K562 (cell line): ENCODE data around the gene IMMP2L. TPM values are rescaled to one million over a fixed set of nuclear protein-coding genes. Genes with fewer than 3 reads are reported as not detected.

ENCODE experiments used
- ATAC-seq: fragments of 200-7000 bp; cut with Tn5 transposase; 3 replicates; pipeline ENCODE4 v1.9.1; 2020; ENCODE audit warnings: moderate library complexity
- BruUV-seq: library from RNA; stranded (reverse); fragments of 400-500 nt; replicated peaks from 2 replicates; lab custom pipeline; 2021; lab: Mats Ljungman, UMichigan
- CTCF ChIA-PET: fragments of 300-600 bp; formaldehyde crosslinking; extraction: SDS; loops from one replicate; lab custom pipeline; 2021; ENCODE audit warnings: low intra/inter-chr PET ratio; lab: Yijun Ruan, JAX
- POLR2A ChIA-PET: fragments of 300-600, 350-650 bp; sonication (Branson Sonifier 250); formaldehyde crosslinking; extraction: SDS; loops from one replicate; lab custom pipeline; 2021; ENCODE audit warnings: antibody characterized with exemption, inconsistent platforms; lab: Yijun Ruan, JAX
- DNase-seq, 4 experiments: peaks; one replicate each; pipeline versions ENCODE4 v3.0.0 to v3.0.0-alpha.2; 2011 to 2018; ENCODE audit warnings: low spot score in 3 of 4, mixed read lengths in 3 of 4; ENCODE audit errors: extremely low read depth in 1 of 4
- FAIRE-seq: peaks from 2 replicates; lab custom pipeline; 2011; peaks lifted over from hg19 to GRCh38; lab: Jason Lieb, UNC
- H2AFZ ChIP-seq: 2 replicates; pipeline ENCODE4 v1.6.0; 2011; ENCODE audit warnings: low read depth, low read length, control low read depth, inconsistent platforms
- H3K27ac ChIP-seq: fragments of 200-600 bp; 3 replicates; pipeline ENCODE4 v1.8.0; 2011; ENCODE audit warnings: low read depth, mild to moderate bottlenecking, control low read depth, inconsistent platforms, low read length, moderate library complexity, mixed read lengths; ENCODE audit errors: extremely low read depth
- H3K27me3 ChIP-seq, 2 experiments: fragments of 300-600 bp in 1 of 2; 2 replicates in 1 of 2; 3 replicates in 1 of 2; pipeline versions ENCODE4 v1.6.0 to v1.8.0; 2011; ENCODE audit warnings: inconsistent platforms in 2 of 2, low read length in 2 of 2, mild to moderate bottlenecking in 1 of 2, mixed read lengths in 1 of 2, moderate library complexity in 1 of 2; ENCODE audit not compliant: control insufficient read depth in 2 of 2, insufficient read depth in 2 of 2
- H3K36me3 ChIP-seq: fragments of 300-600 bp; 3 replicates; pipeline ENCODE4 v1.8.0; 2011; ENCODE audit warnings: mild to moderate bottlenecking, low read length, inconsistent platforms; ENCODE audit not compliant: control insufficient read depth, insufficient read depth
- H3K4me1 ChIP-seq, 2 experiments: fragments of 200-600 bp in 1 of 2; replicated peaks in 1 of 2; 2 replicates in 1 of 2; 3 replicates in 1 of 2; pipeline versions ENCODE4 v1.5.1 to v1.8.0; 2011; ENCODE audit warnings: inconsistent platforms in 2 of 2, low read length in 2 of 2, mild to moderate bottlenecking in 1 of 2, mixed read lengths in 1 of 2, moderate library complexity in 1 of 2; ENCODE audit not compliant: control insufficient read depth in 2 of 2, insufficient read depth in 2 of 2
- H3K4me2 ChIP-seq: 2 replicates; pipeline ENCODE4 v1.6.1; 2011; ENCODE audit warnings: low read length, control low read depth, inconsistent platforms, mixed read lengths; ENCODE audit not compliant: insufficient read depth
- H3K4me3 ChIP-seq: fragments of 200-600 bp; sonication (generic), shearing (Covaris generic); 2 replicates; pipeline ENCODE4 v1.5.1; 2016; ENCODE audit warnings: control low read depth, inconsistent platforms
- H3K79me2 ChIP-seq: fragments of 200-600 bp; 3 replicates; pipeline ENCODE4 v1.8.0; 2011; ENCODE audit warnings: low read length, inconsistent platforms; ENCODE audit not compliant: control insufficient read depth, insufficient read depth
- H3K9ac ChIP-seq, 2 experiments: 2 replicates each; pipeline versions ENCODE4 v1.6.0 to v1.6.1; 2011; ENCODE audit warnings: low read depth in 2 of 2, low read length in 2 of 2, control low read depth in 1 of 2, inconsistent platforms in 1 of 2, mild to moderate bottlenecking in 1 of 2, mixed read lengths in 1 of 2; ENCODE audit not compliant: insufficient read depth in 1 of 2
- H3K9me1 ChIP-seq: one replicate; pipeline ENCODE4 v1.6.0; 2011; ENCODE audit warnings: inconsistent platforms, mild to moderate bottlenecking, low read length, moderate library complexity; ENCODE audit not compliant: control insufficient read depth, insufficient read depth
- H3K9me3 ChIP-seq: replicated peaks from 2 replicates; pipeline ENCODE4 v1.5.1; 2011; ENCODE audit warnings: low read depth, low read length, inconsistent platforms; ENCODE audit not compliant: control insufficient read depth, insufficient read depth
- H4K20me1 ChIP-seq: replicated peaks from 2 replicates; pipeline ENCODE4 v1.6.1; 2011; ENCODE audit warnings: low read length, inconsistent platforms, mixed read lengths; ENCODE audit not compliant: control insufficient read depth, insufficient read depth
- CBFA2T2 ChIP-seq: fragments of 450-650 bp; conservative IDR thresholded peaks from 2 replicates; pipeline ENCODE4 v1.6.1; 2017; ENCODE audit warnings: mild to moderate bottlenecking
- CBFA2T3 ChIP-seq: fragments of 450-650 bp; IDR thresholded peaks from 2 replicates; pipeline ENCODE4 v1.6.1; 2017
- CC2D1A ChIP-seq: fragments of 450-650 bp; IDR thresholded peaks from 2 replicates; pipeline ENCODE4 v1.6.1; 2017; ENCODE audit warnings: mild to moderate bottlenecking
- CREBBP ChIP-seq: IDR thresholded peaks from one replicate; pipeline ENCODE4 v1.6.1; 2012; ENCODE audit warnings: low read depth, mild to moderate bottlenecking, control low read depth, inconsistent platforms, low read length
- CTBP1 ChIP-seq: fragments of 450-650 bp; IDR thresholded peaks from 2 replicates; pipeline ENCODE4 v1.6.1; 2016; ENCODE audit warnings: borderline replicate concordance
- FOXA3 ChIP-seq, 2 experiments: fragments of 450-650 bp in 1 of 2; sonication (generic) in 1 of 2; formaldehyde crosslinking; IDR thresholded peaks in 1 of 2; conservative IDR thresholded peaks in 1 of 2; 2 replicates each; pipeline versions ENCODE4 v1.4.0 to v1.8.0; 2020 to 2022; ENCODE audit warnings: mild to moderate bottlenecking in 2 of 2, missing genetic modification reagents in 1 of 2
- FOXK2 ChIP-seq, 2 experiments: fragments of 450-650 bp; IDR thresholded peaks in 1 of 2; conservative IDR thresholded peaks in 1 of 2; 2 replicates each; pipeline ENCODE4 v1.6.1; 2016; ENCODE audit warnings: low read depth in 2 of 2, mild to moderate bottlenecking in 1 of 2
- GTF2F1 ChIP-seq: IDR thresholded peaks from 2 replicates; pipeline ENCODE4 v1.6.1; 2011; ENCODE audit warnings: low read depth, low read length, improper control_type of control experiment
- NFE2 ChIP-seq: IDR thresholded peaks from 2 replicates; pipeline ENCODE4 v1.6.1; 2014; ENCODE audit warnings: antibody characterized with exemption, low read depth
- NFRKB ChIP-seq: fragments of 450-650 bp; IDR thresholded peaks from 2 replicates; pipeline ENCODE4 v1.6.1; 2016; ENCODE audit warnings: low read depth
- NR3C1 ChIP-seq: sonication (generic); formaldehyde crosslinking; IDR thresholded peaks from 2 replicates; pipeline ENCODE4 v1.8.1; 2022; ENCODE audit warnings: missing genetic modification reagents
- PTRF ChIP-seq: fragments of 450-650 bp; IDR thresholded peaks from 2 replicates; pipeline ENCODE4 v1.6.1; 2016; ENCODE audit warnings: mild to moderate bottlenecking, missing genetic modification characterization, missing compliant biosample characterization
- RBM34 ChIP-seq: fragments of 200-400 bp; formaldehyde crosslinking; IDR thresholded peaks from 2 replicates; pipeline ENCODE4 v1.6.1; 2018; ENCODE audit warnings: low read length, borderline replicate concordance; ENCODE audit not compliant: insufficient read depth
- RFX1 ChIP-seq: fragments of 450-650 bp; IDR thresholded peaks from 2 replicates; pipeline ENCODE4 v1.6.1; 2016; ENCODE audit warnings: mild to moderate bottlenecking, moderate library complexity
- TAF15 ChIP-seq: fragments of 200-400 bp; formaldehyde crosslinking; IDR thresholded peaks from 2 replicates; pipeline ENCODE4 v1.6.1; 2017; ENCODE audit warnings: mild to moderate bottlenecking, low read depth, low read length, moderate library complexity
- XRCC3 ChIP-seq: fragments of 450-650 bp; IDR thresholded peaks from 2 replicates; pipeline ENCODE4 v1.6.1; 2017; ENCODE audit warnings: mild to moderate bottlenecking, moderate library complexity
- ZNF507 ChIP-seq: conservative IDR thresholded peaks from 2 replicates; pipeline ENCODE4 v1.6.1; 2017; ENCODE audit warnings: missing genetic modification characterization, missing compliant biosample characterization
- ZNF561 ChIP-seq: fragments of 450-650 bp; formaldehyde crosslinking; conservative IDR thresholded peaks from 2 replicates; pipeline ENCODE4 v1.4.0; 2020; ENCODE audit warnings: mild to moderate bottlenecking, moderate library complexity
- WGBS: fragments of 100-300 bp; shearing (Covaris generic); methylation state at CpG from one replicate; pipeline ENCODE4 v1.1.6; 2016; ENCODE audit warnings: low coverage, mixed read lengths; ENCODE audit not compliant: insufficient coverage; ENCODE audit errors: missing lambda C conversion rate; 5-methylcytosine and 5-hydroxymethylcytosine counted together
- in situ Hi-C: fragments of 300-500 bp; cut with MboI; formaldehyde crosslinking; loops from 4 replicates; pipeline ENCODE4 v1.15.0; 2018; ENCODE audit warnings: inconsistent platforms, mixed read lengths
- intact Hi-C: fragments of 100-400 bp; cut with micrococcal nuclease; formaldehyde crosslinking; loops from 2 replicates; pipeline ENCODE4 v1.14.2; 2022
- polyA plus RNA-seq, 8 experiments: library from polyadenylated mRNA; depleted of rRNA in 4 of 8; stranded (reverse) in 5 of 8; unstranded in 3 of 8; fragments of >200 nt; fragmentation: Nextera tagmentation in 2 of 8; fragmentation: Illumina TruSeq in 1 of 8; extraction: Ambion mirVana in 2 of 8; extraction: Trizol in 1 of 8; gene quantifications; 2 replicates each; pipeline versions ENCODE4 v1.2.1 to v1.2.3, GENCODE V29; 2011 to 2014; ENCODE audit warnings: inconsistent platforms in 1 of 8, missing spikeins in 1 of 8
- total RNA-seq, 7 experiments: library from RNA; depleted of rRNA in 6 of 7; stranded (reverse); fragments of >200 nt in 6 of 7; fragmentation: Illumina TruSeq in 2 of 7; extraction: Trizol in 2 of 7; gene quantifications; 2 replicates each; pipeline versions ENCODE4 v1.2.1 to v1.2.3, GENCODE V29; 2011 to 2021; ENCODE audit warnings: low replicate concordance in 1 of 7
- TF ChIP-seq, protein P1 (sequence below): fragments of 250-450 bp; sonication (Bioruptor Pico); IDR thresholded peaks from 2 replicates; pipeline ENCODE4 v1.9.0; 2021; ENCODE audit warnings: mild to moderate bottlenecking, inconsistent platforms

The IMMP2L gene
- total and polyA plus RNA-seq, 9 of the 15 experiments (the other 6 are each of a cell fraction or from before 2014, with no cell fraction given), result 29.7 to 116 (median 53.0) TPM

DNA sequence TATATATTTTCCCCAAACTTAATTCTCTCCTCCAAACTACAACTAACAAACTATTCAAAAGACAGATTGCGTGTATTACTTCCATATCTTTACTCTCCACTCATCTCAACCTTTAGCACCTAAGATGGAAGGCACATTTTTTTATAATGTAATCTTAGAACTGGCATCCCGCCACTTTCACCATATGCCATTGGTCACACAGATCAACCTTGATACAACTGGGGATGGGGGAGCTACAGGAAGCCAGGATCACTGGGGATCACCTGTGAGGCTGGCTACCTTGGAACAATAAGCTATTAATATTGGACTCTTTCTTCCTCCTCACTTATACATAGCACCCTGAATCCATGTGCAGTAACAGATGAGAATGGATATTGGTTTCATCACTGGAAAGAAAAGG is 941.0 kb downstream of the IMMP2L start:
- WGBS, result 0% methylated on average over 2 of the region's 2 CpGs
- 0 out of 5 replicates have a peak, but pooled peaks cover 0 to 4% of the 10 kb centered on the region in 2 experiments for H3K27me3 ChIP-seq
- CTCF ChIA-PET, result no interaction called here
- no peaks in the 10 kb centered on the region for H3K36me3 ChIP-seq
- H3K4me2 ChIP-seq, result no peak overlapping the region
- no TSS peak for BruUV-seq
- no peaks in the 10 kb centered on the region for H4K20me1 ChIP-seq
- H3K9me3 ChIP-seq, result no peaks in the 10 kb centered on the region
- FAIRE-seq, result no peak
- H3K4me3 ChIP-seq, result no peak overlapping the region
- H3K27ac ChIP-seq, result no peak overlapping the region
- H3K4me1 ChIP-seq, result no peaks in the 10 kb centered on the region
- H3K79me2 ChIP-seq, result no peaks in the 10 kb centered on the region
- TF ChIP-seq TAF15 (no peak), GTF2F1 (no peak), RBM34 (no peak), CTBP1 (no peak), CBFA2T2 (no peak), NFRKB (no peak), ZNF561 (no peak), CREBBP (no peak), CC2D1A (no peak), FOXA3 (CRISPR knock-in tag; conservative IDR thresholded peaks at IDR 0.05 in 1 of 2, IDR thresholded peaks at IDR 0.05 in 1 of 2) (no peak), CBFA2T3 (no peak), NR3C1 (CRISPR knock-in tag) (no peak), RFX1 (no peak), NFE2 (no peak), PTRF (tag) (no peak), XRCC3 (no peak), FOXK2 (conservative IDR thresholded peaks at IDR 0.05 in 1 of 2, IDR thresholded peaks at IDR 0.05 in 1 of 2; ENCODE audit: low read depth in 2 of 2) (no peak), ZNF507 (tag) (no peak)
- TF ChIP-seq, protein P1, sequence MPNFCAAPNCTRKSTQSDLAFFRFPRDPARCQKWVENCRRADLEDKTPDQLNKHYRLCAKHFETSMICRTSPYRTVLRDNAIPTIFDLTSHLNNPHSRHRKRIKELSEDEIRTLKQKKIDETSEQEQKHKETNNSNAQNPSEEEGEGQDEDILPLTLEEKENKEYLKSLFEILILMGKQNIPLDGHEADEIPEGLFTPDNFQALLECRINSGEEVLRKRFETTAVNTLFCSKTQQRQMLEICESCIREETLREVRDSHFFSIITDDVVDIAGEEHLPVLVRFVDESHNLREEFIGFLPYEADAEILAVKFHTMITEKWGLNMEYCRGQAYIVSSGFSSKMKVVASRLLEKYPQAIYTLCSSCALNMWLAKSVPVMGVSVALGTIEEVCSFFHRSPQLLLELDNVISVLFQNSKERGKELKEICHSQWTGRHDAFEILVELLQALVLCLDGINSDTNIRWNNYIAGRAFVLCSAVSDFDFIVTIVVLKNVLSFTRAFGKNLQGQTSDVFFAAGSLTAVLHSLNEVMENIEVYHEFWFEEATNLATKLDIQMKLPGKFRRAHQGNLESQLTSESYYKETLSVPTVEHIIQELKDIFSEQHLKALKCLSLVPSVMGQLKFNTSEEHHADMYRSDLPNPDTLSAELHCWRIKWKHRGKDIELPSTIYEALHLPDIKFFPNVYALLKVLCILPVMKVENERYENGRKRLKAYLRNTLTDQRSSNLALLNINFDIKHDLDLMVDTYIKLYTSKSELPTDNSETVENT, result no peak
- TF ChIP-seq, all 486 proteins: peak for 0
- Histone ChIP-seq H3K9me1 (no peaks in the 10 kb centered on the region), H2AFZ (no peak overlapping the region), H3K9ac (no peak overlapping the region)
- POLR2A ChIA-PET, result no interaction called here
- intact Hi-C loops (no loop called here), in situ Hi-C loops (no loop called here)
- ATAC-seq, result no peak
- no peak for DNase-seq
